Measurements from ENCODE around the gene UCHL3.

DNA sequence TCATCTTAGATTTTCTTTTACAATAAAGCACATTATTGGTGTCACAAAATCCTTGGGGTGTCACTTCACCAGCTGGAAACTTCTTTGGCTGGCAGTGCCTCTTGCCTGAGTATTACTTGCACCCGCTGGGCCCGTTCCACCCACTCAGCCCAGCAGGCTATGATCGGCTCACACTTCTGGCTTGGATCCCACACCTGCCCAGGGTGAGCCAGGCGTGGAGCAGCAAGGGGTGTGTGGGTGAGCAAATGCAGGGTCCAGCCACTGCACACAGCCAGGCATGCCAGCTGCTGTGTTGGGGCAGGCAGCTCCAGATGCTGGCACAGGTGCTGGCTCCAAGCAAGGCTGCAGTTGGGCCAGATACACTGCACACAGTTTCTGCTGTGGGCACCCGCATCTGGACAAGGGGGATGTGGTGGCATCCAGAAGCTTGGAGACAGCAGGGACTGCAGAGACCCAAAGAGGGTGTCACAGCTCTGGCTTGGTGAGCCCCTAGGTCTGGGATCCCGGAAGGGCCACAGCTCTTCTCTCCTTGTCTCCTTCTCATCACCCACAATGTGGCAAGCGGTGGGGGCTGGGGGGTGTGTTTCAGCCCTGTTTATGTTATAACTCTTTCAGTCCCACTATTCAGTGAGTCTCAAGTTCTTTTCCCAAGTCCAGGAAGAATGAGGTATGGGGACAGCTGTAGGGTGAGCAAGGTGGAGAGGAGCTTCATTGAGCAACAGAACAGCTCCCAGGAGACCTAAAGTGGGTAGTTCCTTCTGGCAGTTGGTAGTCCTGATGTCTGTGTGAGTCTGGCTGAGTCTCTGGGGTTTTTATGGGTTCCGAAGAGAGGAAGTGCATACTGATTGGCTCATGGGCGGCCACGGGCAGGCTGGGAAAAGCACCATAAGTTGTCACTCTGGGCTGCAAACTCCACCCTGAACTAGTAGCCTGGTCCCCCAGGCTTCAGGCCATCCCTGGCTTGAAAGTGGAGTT, 42.3 kb upstream of the UCHL3 start:
- TF ChIP-seq POLR2AphosphoS5 (IDR thresholded peaks at IDR 0.05; ENCODE audit: borderline replicate concordance, low read depth, low read length) (no peak), EZH2 (IDR thresholded peaks at IDR 0.05) (no peak), FOXP2 (optimal IDR thresholded peaks at IDR 0.05; ENCODE audit: control extremely low read depth, extremely low read length, insufficient read depth) (no peak)

Data from SK-N-MC (cell line).